Skeletal muscle satellite cell (primary cell): ENCODE results near the gene FAM32A. TPM values are rescaled to one million over a fixed set of nuclear protein-coding genes. Genes with fewer than 3 reads are reported as not detected.

Source experiments
- H3K27me3 ChIP-seq: 2 replicates; pipeline ENCODE4 v1.7.0; 2013; ENCODE audit warnings: low read length; ENCODE audit not compliant: control insufficient read depth, insufficient read depth
- H3K36me3 ChIP-seq: 2 replicates; pipeline ENCODE4 v1.7.0; 2013; ENCODE audit warnings: mild to moderate bottlenecking, control low read depth, low read length; ENCODE audit not compliant: insufficient read depth
- H3K4me1 ChIP-seq: 2 replicates; pipeline ENCODE4 v1.7.0; 2013; ENCODE audit warnings: low read length; ENCODE audit not compliant: control insufficient read depth, insufficient read depth
- H3K4me2 ChIP-seq: 2 replicates; pipeline ENCODE4 v1.7.0; 2013; ENCODE audit warnings: mild to moderate bottlenecking, low read length
- H3K4me3 ChIP-seq: 2 replicates; pipeline ENCODE4 v1.7.0; 2013; ENCODE audit warnings: low read length
- H3K9ac ChIP-seq: 2 replicates; pipeline ENCODE4 v1.7.0; 2013; ENCODE audit warnings: mild to moderate bottlenecking, low read depth, low read length, moderate library complexity
- H3K9me3 ChIP-seq: replicated peaks from 2 replicates; pipeline ENCODE4 v1.7.0; 2013; ENCODE audit warnings: mild to moderate bottlenecking, control low read depth, low read length
- small RNA-seq: library from RNA; depleted of rRNA; stranded (forward); fragments of <200 nt; gene quantifications from one replicate; pipeline ENCODE3, GENCODE V24; 2012

Gene FAM32A

DNA sequence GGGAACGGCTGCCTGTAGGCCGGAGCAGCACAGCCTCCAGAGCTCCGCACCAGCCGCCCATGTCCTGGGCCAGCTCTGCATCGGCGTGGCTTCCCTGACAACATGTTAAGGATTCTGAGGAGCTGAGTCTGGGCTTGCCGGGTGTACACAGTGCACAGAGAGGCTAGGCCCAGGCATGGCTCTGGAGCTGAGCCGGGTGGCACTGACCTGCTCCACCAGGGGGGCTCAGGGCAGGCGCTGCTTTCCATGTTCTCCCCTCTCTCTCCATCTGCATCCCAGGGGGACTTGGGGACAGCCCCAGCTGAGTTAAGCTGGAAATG lies 44.1 kb downstream of the FAM32A start:
- H3K9me3 ChIP-seq: no peaks in the 10 kb centered on the region
- no peaks in the 10 kb centered on the region for H3K4me1 ChIP-seq
- H3K27me3 ChIP-seq: no peaks in the 10 kb centered on the region
- peaks cover 90% of the 10 kb centered on the region for H3K36me3 ChIP-seq
- H3K9ac ChIP-seq: no peak overlapping the region
- H3K4me3 ChIP-seq: no peak overlapping the region
- H3K4me2 ChIP-seq: no peak overlapping the region

DNA sequence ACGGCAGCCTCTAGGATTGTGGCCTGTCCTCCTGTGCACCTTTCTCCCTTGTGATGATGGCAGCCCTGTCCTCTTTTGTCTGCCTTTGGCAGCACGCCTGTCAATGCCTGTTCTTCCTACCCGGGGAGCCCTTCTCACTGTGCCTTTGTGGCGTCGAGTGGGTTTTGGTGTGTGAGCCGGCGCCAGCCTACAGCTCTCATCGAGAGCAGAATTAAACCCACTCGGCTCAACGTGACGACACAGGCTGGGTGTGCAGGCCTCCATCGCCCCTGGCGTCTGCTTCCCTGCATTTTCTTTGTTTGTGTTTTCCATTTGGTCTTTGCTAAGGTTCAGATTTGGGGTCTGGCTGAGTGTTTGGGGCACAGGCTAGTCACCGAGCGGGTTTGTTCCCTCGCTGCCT lies 46.9 kb downstream of the FAM32A start:
- H3K9ac ChIP-seq: no peak overlapping the region

GRCh38 chr19:16232568-16232967 lies 47.4 kb downstream of the FAM32A start:
- no peak overlapping the region for H3K4me2 ChIP-seq
- no peak overlapping the region for H3K4me3 ChIP-seq
- no peaks in the 10 kb centered on the region for H3K27me3 ChIP-seq
- H3K4me1 ChIP-seq: no peaks in the 10 kb centered on the region
- peaks cover 86% of the 10 kb centered on the region for H3K36me3 ChIP-seq
- H3K9ac ChIP-seq: no peak overlapping the region
- no peaks in the 10 kb centered on the region for H3K9me3 ChIP-seq

More for the DNA sequence above, 46.9 kb downstream of the FAM32A start:
- H3K27me3 ChIP-seq: no peaks in the 10 kb centered on the region
- H3K9me3 ChIP-seq: no peaks in the 10 kb centered on the region
- H3K4me2 ChIP-seq: no peak overlapping the region
- H3K4me3 ChIP-seq: no peak overlapping the region
- H3K4me1 ChIP-seq: no peaks in the 10 kb centered on the region
- H3K36me3 ChIP-seq: peaks cover 90% of the 10 kb centered on the region

- H3K4me1 ChIP-seq: no peaks in the 10 kb centered on the region
- H3K9ac ChIP-seq: no peak overlapping the region
- no peaks in the 10 kb centered on the region for H3K27me3 ChIP-seq
- H3K36me3 ChIP-seq: peaks cover 79% of the 10 kb centered on the region
- no peak overlapping the region for H3K4me2 ChIP-seq
- H3K4me3 ChIP-seq: no peak overlapping the region
- no peaks in the 10 kb centered on the region for H3K9me3 ChIP-seq
Measured at GRCh38 chr19:16233081-16233776, 48.0 kb downstream of the FAM32A start.

DNA sequence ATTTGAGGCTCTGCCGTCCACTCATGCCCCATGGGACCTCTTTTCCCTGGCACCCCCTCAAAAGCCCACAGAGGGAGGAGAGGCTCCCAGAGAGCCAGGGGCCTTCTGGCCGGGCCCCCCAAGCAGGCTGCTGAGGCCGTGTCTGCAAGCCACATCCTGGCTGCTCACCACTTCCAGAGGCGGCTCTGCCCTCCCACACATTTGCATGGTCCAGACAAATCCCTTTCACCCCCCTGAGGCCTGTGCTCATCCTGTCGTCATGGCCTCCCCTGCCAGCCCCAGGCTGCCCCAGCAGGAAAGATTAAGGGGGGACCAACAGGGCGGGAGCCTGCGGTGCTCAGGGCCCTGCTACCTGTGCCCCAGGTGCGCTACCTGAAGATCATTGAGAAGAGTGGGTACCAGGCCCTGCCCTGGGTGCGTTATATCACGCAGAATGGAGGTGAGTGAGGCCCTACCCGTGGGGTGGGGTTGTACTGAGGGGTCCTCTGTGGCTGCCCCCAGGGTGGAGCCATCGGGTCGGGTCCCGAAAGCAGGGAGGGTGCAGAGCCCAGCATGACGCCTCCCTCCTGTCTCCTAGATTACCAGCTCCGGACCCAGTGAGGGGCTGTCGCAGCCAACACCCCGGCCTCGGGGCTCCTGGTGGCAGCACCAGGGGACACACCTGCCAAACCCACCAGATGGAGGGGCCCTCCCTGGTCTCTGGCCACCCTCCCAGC lies 48.8 kb downstream of the FAM32A start:
- Histone ChIP-seq H3K9me3 (no peaks in the 10 kb centered on the region), H3K4me1 (no peaks in the 10 kb centered on the region), H3K36me3 (peaks cover 71% of the 10 kb centered on the region), H3K4me3 (no peak overlapping the region), H3K4me2 (no peak overlapping the region), H3K9ac (no peak overlapping the region), H3K27me3 (no peaks in the 10 kb centered on the region)

DNA sequence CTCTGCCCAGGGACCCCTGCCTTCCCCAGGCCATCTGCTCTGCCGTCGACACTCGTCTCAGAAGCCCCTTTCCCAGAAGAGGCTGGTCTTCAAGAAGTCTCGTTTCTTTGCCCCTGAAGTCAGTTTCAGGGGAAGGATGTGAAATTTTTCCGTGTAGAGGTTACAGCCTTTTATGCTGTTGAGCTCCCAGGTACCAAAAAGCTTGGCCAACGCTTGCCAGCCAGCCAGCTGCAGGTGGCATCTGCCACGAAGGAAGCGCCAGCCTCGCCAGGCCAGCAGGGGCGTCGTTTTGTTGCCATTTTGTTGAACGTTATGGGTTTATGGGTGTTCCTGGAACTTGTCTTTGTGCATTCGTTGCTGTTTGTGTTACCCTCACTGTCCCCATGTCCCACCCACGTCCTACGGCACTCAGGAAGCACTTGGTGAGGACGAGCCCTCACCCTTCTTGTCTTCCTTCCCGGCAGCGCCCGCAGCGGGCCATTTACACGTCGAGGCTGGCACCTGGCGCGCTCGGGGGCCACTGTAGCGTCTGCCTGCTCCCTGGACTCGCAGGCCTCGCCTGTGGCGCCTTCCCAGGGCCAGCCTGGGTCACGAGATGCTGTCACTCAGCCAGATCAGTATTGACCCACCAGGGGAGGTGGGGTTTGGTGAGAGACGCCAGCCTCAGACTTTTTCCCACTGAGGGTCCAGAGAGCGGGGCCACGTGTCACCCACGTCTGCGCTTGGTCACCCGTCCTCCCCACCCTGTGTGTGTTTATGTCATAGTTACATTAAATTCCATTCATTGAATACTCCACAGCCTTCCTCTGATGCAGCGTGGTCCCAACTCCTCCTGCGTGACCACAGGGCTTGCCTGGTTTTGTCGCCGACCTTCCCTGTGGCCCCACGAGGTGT lies 49.6 kb downstream of the FAM32A start:
- H3K4me1 ChIP-seq: no peaks in the 10 kb centered on the region
- no peaks in the 10 kb centered on the region for H3K27me3 ChIP-seq
- H3K4me3 ChIP-seq: no peak overlapping the region
- no peak overlapping the region for H3K9ac ChIP-seq
- H3K4me2 ChIP-seq: no peak overlapping the region
- H3K36me3 ChIP-seq: peaks cover 63% of the 10 kb centered on the region
- no peaks in the 10 kb centered on the region for H3K9me3 ChIP-seq

DNA sequence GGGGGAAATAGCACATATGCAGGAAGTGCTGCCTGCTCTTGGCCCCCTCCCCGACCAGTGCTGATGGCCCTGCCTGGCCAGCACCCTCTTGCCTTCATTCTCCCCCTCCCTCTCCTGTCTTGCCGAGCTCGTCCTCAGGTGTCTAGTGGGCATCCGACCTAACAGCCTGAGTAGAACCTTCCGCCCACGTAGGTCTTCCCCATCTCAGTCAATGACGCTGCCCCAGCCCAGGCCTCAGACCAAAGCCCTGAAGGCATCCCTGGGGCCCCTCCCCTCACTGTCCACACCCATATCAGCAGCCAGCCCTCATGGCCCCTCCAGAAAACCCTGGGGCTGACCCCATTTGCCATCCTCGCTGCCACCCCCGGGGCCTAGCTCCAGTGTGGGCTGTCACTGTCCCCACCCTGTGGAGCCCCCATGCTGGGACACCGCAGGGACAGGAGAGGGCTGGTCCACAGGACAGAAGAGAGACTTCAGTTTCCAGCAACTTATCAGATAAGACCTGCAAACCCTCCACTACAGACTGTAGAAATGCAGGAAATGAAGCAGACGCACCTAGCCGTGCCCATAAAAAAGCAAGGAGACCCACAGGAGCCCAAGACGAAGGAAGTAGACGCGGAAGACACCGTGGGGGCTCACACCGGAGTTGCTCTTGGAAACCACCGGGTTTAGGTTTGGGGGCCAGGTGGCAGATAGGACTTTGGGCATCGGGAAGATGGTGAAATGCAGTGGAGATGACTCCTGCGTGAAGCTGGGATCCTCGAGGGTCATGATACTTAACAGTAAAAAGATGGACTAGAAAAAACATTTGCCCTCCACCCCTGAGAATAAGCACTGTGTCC lies 50.8 kb downstream of the FAM32A start:
- H3K9me3 ChIP-seq: no peaks in the 10 kb centered on the region
- no peak overlapping the region for H3K4me2 ChIP-seq
- H3K27me3 ChIP-seq: no peaks in the 10 kb centered on the region
- no peak overlapping the region for H3K9ac ChIP-seq
- H3K4me1 ChIP-seq: no peaks in the 10 kb centered on the region
- peaks cover 58% of the 10 kb centered on the region for H3K36me3 ChIP-seq
- no peak overlapping the region for H3K4me3 ChIP-seq

Small RNAs within 50 kb of the gene (small RNA-seq; reads per million reads assigned to genes)
- gene RF00017: not detected
